D341Med (cell line): Measurements from ENCODE around the gene HS3ST1.

Experiments
- DNase-seq: peaks from one replicate; pipeline ENCODE4 v3.0.0; 2012; ENCODE audit warnings: low spot score

The HS3ST1 gene

DNA sequence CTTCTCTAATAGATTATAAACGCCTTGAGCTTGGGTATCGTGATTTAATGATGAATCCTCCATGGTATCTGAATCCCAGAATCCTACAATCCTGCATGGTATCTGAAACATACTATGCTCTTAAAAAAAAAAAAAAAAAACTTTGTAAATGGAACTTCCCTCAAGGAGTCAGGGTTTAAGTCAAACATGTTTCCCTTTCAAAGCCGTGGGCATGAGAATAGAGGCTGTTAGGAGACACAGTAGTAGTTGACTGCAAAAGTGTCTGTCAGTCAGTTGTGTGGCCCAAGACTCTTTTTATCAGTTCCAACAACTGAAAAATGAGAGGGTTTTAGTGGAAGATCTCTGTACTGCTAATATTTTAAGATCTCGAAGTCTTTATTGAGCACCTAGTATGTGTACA lies 2.4 kb upstream of the HS3ST1 start:
- no peak for DNase-seq

DNA sequence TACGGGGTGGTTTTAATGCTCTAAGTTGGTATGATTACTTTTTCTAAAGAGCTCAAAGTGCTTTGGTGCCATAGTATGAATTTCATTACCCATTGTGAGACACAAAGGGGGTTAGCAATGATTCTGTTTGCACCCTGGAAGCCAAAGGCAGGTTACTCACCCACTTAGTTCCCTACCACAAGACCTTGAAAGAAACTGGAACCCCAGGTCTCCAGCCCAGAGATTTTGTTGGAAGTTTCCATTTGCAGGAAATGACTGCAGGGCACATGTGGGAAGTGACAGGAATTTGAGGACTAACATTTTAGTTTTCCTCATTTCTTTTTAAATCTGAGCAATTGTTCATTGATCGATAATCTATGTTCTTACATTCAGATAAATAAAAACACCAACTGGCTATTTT lies 1.8 kb upstream of the HS3ST1 start:
- no peak for DNase-seq

DNA sequence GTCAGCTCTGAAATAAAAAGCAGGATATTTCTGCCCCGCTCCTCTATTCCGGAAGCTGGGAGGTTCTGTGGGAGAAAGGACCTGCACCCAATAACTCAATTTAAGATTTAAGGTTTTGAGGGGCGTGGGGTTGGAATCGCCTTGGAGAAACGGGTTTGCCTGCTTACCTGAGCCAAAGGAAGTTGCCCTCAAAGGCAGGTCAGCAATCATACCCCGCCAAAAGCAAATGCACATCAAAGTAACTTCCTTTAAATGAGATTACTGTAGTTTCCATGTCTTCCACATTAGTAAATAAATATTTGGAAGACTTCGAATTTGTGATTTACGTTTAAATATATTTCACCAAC lies 978 bp upstream of the HS3ST1 start:
- no peak for DNase-seq

DNA sequence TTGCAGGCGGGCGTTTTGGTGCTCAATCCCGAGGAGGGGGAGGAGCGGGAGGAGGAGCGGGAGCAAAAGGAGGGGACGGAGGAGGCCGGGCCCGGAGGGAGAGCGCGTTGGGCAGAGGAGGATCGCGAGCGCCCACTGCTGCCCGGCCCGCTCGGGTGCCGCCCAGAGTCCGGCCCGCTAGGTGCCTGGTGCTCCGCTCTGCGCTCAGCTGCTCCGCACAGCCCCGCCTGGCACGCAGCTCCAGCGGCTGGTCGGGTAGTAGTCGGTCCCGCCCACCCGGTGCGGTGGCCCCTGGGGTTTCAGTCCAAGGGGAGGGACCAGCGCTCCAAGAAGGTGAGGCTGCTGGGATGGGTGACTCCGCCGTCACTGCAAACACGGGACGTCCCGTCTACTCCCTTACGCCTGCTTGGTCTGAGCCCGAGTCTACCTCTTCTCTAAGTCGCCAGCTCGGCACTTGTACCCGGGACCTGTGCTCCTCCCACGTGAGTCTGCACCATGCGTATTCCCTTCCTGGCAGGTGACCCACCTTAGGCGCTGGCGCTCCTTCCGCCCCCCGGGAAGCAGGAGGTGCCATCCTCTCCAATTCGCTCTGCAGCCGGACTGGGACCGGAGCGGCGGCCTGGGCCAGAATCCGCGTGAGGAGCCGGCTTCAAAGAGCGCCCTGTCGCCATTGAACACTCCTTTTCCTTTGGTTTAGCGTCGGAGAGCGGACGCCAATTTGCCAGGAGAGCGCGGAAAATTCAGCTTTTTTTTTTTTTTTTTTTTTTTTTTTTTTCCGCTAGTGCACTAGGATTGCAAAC lies 405 bp upstream of the HS3ST1 start:
- DNase-seq = peak; percentile 46

DNA sequence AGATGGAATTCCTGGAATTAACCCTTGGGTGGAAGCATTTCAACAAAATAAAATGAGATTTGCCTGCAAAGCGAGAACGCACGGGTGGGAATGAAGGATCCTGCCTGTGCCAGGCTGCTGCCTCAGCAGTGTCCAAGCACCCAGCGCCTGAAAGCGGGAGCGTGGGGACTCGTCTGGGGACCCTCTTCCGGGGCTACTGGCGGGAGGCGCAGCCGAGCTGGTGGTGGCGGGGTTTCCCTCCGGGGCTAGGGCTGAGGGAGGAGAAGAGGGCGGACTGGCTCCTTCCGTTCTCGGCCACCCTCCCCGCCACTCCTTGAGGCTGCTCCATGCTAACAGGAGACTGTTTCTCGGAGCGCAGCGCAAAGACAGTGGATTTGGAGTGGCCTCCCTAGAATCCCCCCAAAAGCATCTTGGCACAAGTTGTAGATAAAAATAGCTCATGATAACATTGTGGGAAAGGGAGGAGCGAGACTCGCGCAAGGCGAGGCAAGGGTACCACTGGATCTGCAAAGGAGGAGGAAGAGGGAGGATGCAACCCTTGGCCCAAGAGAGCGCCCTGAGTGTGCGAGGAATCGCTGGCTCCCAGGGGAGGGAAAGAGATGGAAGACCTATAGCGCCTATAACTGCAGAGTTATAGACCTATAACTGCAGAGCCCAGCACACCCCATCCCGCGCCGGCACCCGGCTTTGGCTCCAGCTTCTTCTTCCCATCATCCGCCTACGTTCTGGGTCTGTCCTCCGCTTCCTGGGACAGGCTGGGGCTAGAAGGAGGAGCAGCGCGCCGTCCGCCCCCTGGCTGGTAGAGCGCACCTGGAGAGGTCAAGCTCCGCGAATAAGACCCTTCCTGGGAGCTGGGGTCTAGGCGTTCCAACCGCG lies 1.3 kb downstream of the HS3ST1 start:
- no peak for DNase-seq

DNA sequence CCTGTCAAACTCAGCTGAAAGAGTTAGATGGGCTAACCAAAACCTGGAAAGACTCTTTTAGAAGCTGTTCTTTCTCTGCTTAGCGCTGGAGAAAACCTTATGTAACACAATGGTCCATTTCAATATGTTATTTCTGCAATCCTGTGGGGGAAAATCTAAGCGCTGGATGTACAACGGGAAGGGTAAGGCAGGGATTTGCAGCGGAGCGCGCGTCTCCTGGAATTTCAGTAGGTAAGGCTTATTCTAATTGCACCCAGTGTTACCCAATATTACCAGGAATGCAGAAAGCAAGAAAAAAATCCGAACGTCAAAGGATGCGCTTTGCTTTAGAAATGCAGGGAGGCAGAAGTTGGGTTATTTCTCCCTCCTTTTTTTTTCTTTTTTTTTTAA lies 2.0 kb downstream of the HS3ST1 start:
- no peak for DNase-seq

DNA sequence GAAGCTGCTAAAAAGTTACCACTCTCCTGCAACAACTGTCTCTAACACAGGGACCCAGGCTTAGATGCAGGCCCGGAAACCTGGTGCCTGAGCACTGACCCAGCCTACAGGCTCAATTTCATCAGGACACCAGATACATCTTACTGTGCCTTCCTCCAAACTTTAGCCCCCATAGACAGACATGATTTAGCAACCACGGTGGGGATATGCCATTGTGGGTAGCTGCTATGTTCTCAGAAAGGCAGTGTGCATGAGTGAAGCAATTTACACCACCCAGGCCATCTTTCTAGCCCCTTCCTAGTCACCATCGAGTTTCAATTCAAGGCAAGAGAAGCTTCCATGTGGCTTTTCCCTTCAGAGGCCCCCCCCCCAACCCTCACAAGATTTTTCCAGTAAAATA lies 2.7 kb downstream of the HS3ST1 start:
- no peak for DNase-seq

DNA sequence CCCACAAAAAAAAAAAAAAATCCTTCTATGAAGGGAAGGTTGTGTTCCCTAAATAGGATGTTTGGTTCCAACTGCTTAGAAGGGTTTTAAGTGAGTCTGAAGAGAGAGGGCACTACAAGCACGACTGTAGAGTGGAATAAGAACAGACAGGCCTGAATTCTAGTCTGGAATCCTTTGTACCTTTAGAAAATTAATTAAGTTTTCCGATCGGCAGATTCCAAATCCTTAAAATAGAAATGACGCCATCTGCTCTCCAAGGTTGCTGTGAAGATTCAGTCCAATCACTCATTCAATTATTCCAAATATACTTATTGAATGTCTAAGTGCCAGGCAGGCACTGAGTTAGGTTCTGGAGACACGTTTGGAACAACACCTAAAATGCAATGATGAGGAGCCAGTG lies 3.8 kb downstream of the HS3ST1 start:
- no peak for DNase-seq

DNA sequence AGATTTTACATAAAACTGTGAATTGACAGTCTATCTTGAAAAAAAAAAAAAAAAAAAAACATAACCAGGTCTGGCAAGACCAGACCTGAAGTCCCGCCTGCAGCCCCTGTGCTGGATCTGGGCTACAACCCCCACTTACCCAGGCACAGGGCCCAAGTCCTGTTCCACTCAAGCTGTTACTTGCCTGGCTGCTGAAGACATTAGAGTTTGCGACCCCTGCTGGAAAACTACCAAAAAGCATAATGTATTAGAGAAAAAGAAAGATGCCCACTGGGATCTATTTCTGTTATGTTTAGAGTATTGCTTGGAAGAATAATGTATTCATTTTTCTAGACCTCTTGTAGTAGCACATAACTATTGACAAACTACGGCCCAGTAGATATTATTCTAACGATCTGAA lies 4.7 kb downstream of the HS3ST1 start:
- DNase-seq = no peak

DNA sequence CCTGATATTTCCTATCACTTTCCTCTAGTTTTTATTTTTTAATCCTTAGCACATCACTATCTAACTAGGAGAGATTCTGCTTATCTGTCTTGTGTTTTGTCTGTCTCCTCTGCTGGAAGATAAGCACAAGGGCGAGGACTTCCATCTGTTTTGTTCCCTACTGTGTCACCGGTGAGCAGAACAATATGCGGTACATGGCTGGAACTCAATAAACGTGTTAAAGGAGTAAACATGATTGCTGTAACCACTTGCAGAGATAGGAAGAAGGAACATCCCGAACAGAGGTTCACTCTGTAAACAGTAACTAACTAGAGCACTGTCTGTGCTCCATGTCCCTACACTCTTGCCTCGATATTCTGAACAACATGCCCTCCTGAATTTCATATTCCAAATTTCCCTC lies 5.2 kb downstream of the HS3ST1 start:
- no peak for DNase-seq

DNA sequence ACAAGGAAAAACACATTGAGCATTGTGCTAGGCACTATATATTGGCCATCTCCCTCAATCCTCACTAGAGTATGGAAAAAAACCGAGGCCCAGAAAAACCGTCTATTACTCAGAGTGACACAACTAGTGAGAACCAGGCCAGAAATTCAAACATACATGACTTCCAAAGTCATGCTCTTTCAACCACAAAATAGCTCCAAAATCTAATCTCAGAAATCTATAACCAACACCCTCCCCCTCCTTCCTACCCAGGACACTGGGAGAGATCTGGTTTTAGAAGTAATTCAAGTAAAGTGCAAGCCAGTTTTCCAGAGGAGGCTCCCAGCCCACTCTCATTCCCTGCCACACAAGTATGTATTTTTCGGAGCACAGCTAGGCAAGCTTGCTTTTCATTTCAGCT lies 7.6 kb downstream of the HS3ST1 start:
- no peak for DNase-seq

DNA sequence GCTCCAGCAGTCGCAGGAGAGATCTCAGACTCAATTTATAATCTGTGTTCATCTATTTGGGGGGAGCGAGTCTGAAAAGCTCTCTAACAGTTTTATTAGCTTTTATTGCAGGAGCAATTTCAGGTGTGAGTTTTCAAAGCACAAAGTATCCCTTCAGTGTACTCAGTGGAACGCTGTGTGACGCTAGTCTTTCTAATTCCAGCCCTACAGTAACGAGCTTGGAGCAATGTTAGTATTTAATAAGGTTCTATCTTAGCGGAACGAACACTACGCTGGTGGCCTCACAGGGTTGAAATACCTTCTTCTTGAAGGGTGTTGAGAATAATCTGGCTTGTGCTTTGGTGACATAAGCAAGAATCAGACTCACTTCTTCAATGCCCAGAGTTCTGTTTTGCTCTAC lies 8.4 kb downstream of the HS3ST1 start:
- no peak for DNase-seq

DNA sequence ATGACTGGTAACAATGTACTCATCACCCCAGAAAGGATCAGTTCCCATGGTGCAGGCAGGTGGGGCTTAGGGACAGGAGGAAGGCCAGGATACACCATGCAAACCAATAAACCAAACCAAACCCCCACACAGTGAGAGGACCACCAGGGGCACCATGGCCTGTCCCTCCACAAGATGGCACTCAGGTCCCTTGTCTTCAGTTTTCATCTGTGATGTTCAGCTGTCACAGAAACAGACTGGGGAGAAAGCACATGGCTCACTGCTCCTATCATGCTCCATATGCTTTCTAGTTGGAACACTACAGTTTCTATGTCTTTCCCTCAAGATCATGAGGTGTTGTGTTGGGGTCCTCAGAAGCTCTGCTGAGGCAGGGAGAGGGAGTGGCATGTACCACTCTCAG lies 10.1 kb downstream of the HS3ST1 start:
- DNase-seq = no peak

DNA sequence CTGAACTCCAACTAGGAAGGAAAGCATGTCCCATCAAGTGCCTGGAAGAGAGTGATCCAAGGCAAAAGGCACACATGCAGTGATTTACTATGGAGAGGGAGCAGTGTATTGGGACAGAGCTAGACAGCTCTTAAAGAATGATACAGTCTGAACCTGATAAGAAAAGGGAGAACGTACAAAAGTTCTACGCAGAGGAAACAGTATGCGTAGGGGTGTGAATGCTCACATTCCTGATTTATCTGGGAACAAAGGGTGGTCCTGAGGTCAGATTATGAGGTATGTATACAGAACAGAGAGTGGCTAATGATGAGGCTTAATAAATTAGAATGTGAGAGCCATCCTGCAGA lies 12.0 kb downstream of the HS3ST1 start:
- no peak for DNase-seq

DNA sequence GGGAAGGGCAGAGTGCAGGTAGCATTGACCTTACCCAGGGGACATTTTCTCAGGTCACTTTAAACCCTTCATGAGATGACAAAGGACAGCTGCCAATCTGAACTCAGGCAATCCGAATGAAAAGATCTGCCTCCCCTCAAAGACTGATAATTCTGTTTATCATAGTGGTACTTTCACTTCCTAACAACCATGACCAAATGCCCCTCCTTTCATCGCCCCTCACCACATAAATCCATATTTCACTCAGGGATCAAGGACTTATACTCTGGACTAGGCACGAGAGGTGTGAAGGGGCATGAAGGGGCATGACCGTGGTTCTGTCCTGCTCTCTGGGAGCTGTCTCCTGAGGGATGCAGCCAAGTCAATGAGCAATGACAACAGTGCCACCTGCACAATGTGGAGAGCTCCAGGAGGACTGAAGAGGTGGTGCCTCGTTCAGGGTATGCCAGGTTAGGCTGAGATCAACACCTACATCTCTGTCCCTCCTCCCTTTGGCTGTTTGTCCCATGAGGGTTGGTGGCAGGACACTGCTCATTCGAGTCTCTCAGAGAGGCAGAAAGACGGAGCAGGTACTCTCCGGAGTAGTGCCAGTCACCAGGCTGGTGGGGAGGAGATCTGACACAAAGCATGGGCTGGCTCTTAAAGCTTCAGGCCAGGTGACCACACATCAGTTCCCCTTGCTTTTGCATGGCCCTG lies 12.5 kb downstream of the HS3ST1 start:
- DNase-seq = no peak

DNA sequence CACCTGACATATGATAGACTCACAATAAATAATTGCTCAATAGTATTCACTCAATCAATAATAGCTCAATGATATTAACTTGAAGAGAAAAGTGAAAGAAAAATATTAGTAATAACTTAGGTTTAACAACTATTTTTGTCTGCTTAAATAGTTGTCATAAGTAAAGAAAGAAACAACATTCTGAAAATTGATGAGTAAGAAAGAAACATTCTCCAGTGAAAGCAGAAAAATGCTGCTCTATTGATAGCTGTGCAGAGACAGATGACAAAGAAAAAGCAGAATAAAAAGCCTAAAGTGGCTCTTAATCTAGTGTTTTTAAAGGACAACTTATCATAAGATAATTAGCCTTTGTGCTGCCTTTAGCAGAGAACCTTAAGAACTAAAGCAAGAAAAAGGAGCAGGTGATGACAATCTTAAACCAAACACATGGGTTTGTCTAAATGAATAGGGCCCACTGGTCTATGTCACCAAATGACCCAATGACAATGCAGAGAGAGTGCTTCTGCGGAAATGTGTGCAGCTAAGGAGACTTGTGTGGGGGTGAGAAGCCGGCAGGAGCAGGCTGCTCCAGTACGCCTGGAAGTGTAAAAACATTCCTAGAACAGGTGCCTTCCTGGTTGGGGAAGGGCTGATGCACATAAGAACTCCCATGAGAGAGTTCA lies 13.2 kb downstream of the HS3ST1 start:
- no peak for DNase-seq

DNA sequence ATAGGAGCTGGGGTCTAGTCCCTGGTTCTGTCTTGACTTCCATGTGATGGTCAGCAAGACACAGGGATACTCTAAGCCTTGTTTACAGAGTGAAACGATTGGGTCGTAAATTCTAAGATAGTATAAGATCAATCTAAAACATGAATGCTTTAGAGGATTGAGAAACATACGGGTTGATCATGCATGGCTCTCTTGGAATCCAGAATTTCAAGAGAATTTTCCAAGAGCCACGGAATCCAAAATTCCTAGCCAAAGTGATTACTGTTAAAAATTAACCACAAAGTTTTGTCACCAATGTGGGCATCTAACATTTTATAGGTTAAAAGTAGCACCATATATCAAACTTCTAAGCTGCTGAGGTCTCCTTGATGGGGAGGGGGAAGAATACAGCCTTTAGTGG lies 16.5 kb downstream of the HS3ST1 start:
- DNase-seq = no peak

DNA sequence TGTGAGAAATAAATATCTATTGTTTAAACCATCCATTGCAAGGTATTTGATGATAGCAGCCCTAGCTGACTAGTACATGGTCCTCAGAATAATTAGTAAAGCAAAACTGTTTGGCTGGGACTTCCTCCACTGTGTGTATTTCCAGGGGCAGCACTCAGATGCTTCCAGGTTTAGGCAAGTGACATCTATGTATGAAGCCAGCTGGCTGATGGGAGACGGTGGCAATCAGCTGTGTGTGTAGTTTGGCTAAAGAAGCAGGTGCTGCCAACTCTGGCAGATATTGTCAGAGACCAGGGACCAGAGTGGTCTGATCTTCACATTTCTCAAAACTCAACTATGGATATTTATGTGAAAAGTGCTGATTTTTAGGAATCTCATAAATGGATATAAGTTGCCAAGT lies 19.1 kb downstream of the HS3ST1 start:
- DNase-seq = no peak

DNA sequence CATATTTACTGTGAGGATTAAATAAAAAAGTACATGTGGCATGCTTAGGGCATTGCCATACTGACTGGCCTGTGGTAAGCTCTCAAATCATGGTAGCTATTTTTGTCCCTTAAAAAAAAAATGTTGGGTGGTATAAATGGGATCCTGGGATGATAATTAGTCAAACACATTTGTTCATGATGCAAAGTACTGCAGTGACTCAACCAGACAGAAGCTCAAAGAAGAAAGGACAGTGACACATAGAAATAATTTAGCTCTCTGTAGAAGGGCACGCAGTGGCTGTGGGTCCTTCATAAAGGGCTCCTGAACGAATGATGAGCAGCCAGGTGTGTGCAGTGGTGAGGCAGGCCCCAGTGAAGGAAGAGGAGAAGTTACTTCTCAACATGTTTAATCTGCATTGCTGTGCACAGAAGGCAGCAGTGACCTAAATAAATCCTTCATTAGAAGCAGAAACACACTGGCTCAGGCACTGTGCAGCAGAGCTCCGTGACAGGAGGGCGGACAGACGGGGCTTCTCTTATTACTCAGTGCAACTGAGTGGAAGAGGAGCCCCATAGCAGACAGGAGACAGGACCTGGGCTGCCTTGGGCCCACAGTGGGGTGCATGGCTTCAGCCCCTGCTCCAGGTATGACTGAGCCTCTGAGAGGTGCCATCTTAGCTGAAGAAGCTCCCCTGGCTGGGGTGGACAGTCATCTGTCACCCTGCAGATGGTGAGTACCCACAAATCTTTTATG lies 20.3 kb downstream of the HS3ST1 start:
- DNase-seq = no peak

DNA sequence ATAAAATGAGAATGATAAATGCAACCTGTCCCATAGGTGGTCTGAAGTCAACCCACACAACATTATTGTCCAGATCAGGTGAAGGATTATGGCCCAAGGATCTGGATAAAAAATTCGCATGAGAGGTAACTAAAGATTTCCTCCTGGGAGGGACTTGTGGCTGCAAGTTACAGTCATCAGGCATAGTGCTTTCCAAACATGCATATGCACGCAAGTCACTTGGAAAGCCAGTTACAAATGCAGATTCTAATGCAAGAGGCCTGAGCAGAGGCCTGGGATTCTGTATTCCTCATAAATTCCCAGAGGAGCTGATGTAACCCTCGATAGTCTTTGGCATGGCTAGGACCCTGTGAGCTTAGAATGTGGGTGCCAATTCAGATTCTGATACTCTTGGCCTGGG lies 21.1 kb downstream of the HS3ST1 start:
- no peak for DNase-seq

DNA sequence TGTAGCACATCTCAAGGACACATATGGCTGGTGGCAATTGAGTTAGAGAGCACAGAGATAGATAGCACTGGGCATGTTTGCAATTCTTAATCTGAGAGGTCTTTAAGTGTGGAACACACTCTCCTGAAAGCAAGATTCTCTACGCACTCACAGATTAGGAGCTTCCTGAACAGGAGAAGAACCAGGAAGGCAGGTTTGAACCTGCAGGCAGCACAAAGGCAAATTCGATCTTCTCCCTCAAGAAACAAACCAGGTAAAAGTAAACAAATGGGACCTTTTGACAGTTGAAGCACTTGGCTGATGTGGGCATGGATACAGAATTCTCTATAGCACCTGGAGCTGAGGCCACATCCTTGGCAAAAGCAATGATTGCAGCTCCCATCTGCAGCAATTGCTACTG lies 24.3 kb downstream of the HS3ST1 start:
- no peak for DNase-seq

DNA sequence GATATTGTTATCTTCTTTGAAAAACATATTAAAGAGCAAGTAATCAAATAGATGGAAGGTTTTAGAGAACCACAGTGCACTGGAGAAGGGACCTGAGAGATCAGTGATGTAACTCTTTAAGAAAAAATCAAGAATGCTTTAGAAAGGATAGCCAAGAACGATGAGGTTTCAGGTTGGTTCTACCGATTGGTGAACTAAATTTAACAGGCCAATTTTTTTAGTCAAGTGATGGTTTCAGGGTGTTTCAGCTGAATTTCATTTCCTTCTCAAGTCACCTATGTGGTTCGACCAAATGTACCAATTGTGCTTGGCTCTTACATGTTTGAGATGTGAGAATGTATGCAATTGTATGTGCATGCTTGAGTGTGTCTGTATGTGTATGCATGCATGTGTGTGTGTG lies 26.5 kb downstream of the HS3ST1 start:
- no peak for DNase-seq
